Cardiac muscle cell (in vitro differentiated cells and primary cell): ENCODE measurements around the gene GBF1. TPM values are rescaled to one million over a fixed set of nuclear protein-coding genes. Genes with fewer than 3 reads are reported as not detected.

Experiments used
- DNase-seq, 2 donors: peaks; one replicate each; pipeline versions ENCODE4 v3.0.0 to v3.0.0-alpha.2; 2010 to 2017; ENCODE audit warnings: low read depth in 1 of 2, low spot score in 1 of 2
- H3K27ac ChIP-seq: fragments of 200-600 bp; sonication (generic); 2 replicates; pipeline ENCODE4 v1.5.1; 2016
- H3K27me3 ChIP-seq: fragments of 200-600 bp; sonication (generic); 2 replicates; pipeline ENCODE4 v1.6.0; 2016; ENCODE audit warnings: control low read depth
- H3K36me3 ChIP-seq: fragments of 200-600 bp; sonication (generic); 2 replicates; pipeline ENCODE4 v1.5.1; 2016; ENCODE audit warnings: control low read depth
- H3K4me1 ChIP-seq: fragments of 200-600 bp; sonication (generic); 2 replicates; pipeline ENCODE4 v1.8.1; 2017; ENCODE audit warnings: low read depth, mild to moderate bottlenecking, mixed run types
- H3K4me3 ChIP-seq: fragments of 200-600 bp; sonication (generic); 2 replicates; pipeline ENCODE4 v1.5.1; 2016; ENCODE audit warnings: mild to moderate bottlenecking
- H3K9me3 ChIP-seq: fragments of 200-600 bp; sonication (generic); 2 replicates; pipeline ENCODE4 v1.5.1; 2017; ENCODE audit warnings: low read depth, mild to moderate bottlenecking, control low read depth
- CTCF ChIP-seq: IDR thresholded peaks from 2 replicates; pipeline ENCODE4 v1.5.1; 2012; ENCODE audit warnings: low read depth, mild to moderate bottlenecking, low read length
- polyA plus RNA-seq: library from polyadenylated mRNA; unstranded; fragments of >200 nt; fragmentation: Nextera tagmentation; extraction: Ambion mirVana; gene quantifications from 2 replicates; pipeline ENCODE4 v1.2.1, GENCODE V29; 2016
- total RNA-seq: library from RNA; depleted of rRNA; stranded (reverse); fragments of >200 nt; gene quantifications from 2 replicates; pipeline ENCODE4 v1.2.3, GENCODE V29; 2016

Gene GBF1
- total and polyA plus RNA-seq, 2 experiments from 2014 or later, result 42.1 to 75.6 TPM

DNA sequence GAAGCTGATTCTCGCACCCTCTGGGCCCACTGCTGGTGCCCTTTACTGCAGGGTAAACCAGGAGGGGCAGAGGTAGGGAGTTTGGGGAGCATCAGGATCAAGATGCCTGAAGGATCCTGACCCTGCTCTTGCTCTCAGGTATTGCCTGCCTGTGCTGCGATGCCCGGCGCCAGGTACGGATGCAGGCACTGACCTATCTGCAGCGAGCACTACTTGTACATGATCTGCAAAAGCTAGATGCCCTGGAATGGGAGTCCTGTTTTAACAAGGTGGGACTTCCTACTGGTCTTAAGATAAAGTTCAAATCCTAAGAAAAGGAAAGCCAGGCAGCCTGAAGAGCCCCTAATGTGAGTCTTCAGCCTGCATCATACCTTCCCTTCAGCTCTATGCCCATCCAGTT is 134.1 kb downstream of the GBF1 start:
- H3K4me3 ChIP-seq, result no peak overlapping the region
- no peak for DNase-seq
- no peaks in the 10 kb centered on the region for H3K4me1 ChIP-seq
- no peaks in the 10 kb centered on the region for H3K27me3 ChIP-seq
- no peak for TF ChIP-seq CTCF
- H3K27ac ChIP-seq, result no peak overlapping the region
- no peaks in the 10 kb centered on the region for H3K9me3 ChIP-seq
- peaks cover 45% of the 10 kb centered on the region for H3K36me3 ChIP-seq

- H3K4me1 ChIP-seq, result no peaks in the 10 kb centered on the region
- no peak for DNase-seq
- no peak overlapping the region for H3K4me3 ChIP-seq
- no peak for TF ChIP-seq CTCF
- no peaks in the 10 kb centered on the region for H3K9me3 ChIP-seq
- no peak overlapping the region for H3K27ac ChIP-seq
- H3K27me3 ChIP-seq, result no peaks in the 10 kb centered on the region
- peaks cover 30% of the 10 kb centered on the region for H3K36me3 ChIP-seq
Measured at GRCh38 chr10:102381983-102382382, 136.7 kb downstream of the GBF1 start.

DNA sequence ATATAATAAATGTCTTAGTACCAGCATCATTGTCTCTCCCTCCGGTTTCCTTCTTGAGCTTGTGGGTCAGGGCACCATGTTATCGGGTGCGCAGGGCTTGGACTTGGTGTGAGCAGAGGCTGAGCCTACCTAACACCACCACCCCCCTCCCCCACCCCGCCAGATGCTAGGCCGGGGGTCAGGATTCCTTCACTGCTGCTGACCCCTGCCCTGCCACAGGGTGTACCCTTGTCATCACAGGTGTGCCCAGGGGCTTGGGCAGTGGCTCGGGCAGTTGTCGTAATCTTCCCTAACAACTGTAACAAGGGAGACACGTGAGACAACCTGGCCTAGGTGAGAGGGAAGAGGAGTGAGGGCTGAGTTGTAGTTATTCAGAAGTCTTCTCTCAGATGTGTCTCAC is 137.5 kb downstream of the GBF1 start:
- DNase-seq, result no peak

DNA sequence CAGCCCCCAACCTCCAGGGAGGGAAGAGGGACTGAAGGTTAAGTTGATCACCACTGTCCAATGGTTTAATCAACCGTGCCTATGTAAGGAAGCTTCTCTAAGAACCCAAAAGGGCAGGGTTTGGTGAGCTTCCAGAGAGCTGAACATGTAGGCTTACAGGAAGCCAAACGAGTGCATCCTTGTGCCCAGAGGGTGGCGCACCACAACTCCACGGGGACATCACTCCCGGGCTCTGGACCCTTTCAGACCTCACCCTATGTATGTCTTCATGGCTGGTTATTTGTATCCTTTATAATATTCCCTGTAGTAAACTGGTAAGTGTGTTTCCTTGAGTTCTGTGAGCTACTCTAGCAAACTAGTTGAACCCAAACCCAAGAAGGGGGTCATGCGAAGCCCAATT is 138.7 kb downstream of the GBF1 start:
- Histone ChIP-seq H3K36me3 (peaks cover 26% of the 10 kb centered on the region), H3K9me3 (no peaks in the 10 kb centered on the region), H3K27ac (no peak overlapping the region), H3K4me1 (no peaks in the 10 kb centered on the region), H3K27me3 (peaks cover under 1% of the 10 kb centered on the region), H3K4me3 (no peak overlapping the region)
- peak; percentile 43 for DNase-seq
- peak; percentile 33 for TF ChIP-seq CTCF

More for the DNA sequence above, 137.5 kb downstream of the GBF1 start:
- Histone ChIP-seq H3K4me1 (no peaks in the 10 kb centered on the region), H3K27ac (no peak overlapping the region), H3K4me3 (no peak overlapping the region), H3K27me3 (no peaks in the 10 kb centered on the region), H3K9me3 (no peaks in the 10 kb centered on the region), H3K36me3 (peaks cover 30% of the 10 kb centered on the region)
- TF ChIP-seq CTCF, result no peak

- H3K36me3 ChIP-seq, result peaks cover 23% of the 10 kb centered on the region
- peaks cover 2% of the 10 kb centered on the region for H3K27me3 ChIP-seq
- DNase-seq, result peak; percentile 49 to 79
- no peaks in the 10 kb centered on the region for H3K9me3 ChIP-seq
- TF ChIP-seq CTCF, result no peak
- H3K27ac ChIP-seq, result peak overlapping the region; percentile 57
- H3K4me1 ChIP-seq, result no peaks in the 10 kb centered on the region
- no peak overlapping the region for H3K4me3 ChIP-seq
Measured at GRCh38 chr10:102384606-102385429, 139.5 kb downstream of the GBF1 start.
